Thoracic aorta (tissue), 2 donors: ENCODE results near the gene TCN2. TPM values are rescaled to one million over a fixed set of nuclear protein-coding genes. Genes with fewer than 3 reads are reported as not detected.

Experiments
- ATAC-seq: fragments of 150-250 bp; one replicate; pipeline ENCODE4 v1.8.0; 2017; ENCODE audit warnings: low read depth; ENCODE audit not compliant: insufficient number of reproducible peaks, low FRiP score
- DNase-seq: peaks from one replicate; pipeline ENCODE4 v3.0.0-alpha.2; 2020; ENCODE audit warnings: low spot score
- H3K27ac ChIP-seq, 2 donors: fragments of 200-600 bp; sonication (generic); 1 replicate in 1 of 2; 2 replicates in 1 of 2; pipeline ENCODE4 v1.5.1; 2016; ENCODE audit warnings: mild to moderate bottlenecking in 2 of 2, moderate library complexity in 2 of 2
- H3K27me3 ChIP-seq: fragments of 200-600 bp; sonication (generic); replicated peaks from 2 replicates; pipeline ENCODE4 v1.6.0; 2016; ENCODE audit warnings: mild to moderate bottlenecking; ENCODE audit not compliant: insufficient read depth
- H3K36me3 ChIP-seq: fragments of 200-600 bp; sonication (generic); one replicate; pipeline ENCODE4 v1.5.1; 2016
- H3K4me1 ChIP-seq, 2 donors: fragments of 200-600 bp; sonication (generic); 1 replicate in 1 of 2; 2 replicates in 1 of 2; pipeline versions ENCODE4 v1.5.1 to v1.6.0; 2016; ENCODE audit warnings: low read depth in 2 of 2, mild to moderate bottlenecking in 1 of 2; ENCODE audit not compliant: control insufficient read depth in 1 of 2
- H3K4me3 ChIP-seq: fragments of 200-600 bp; sonication (generic); 2 replicates; pipeline ENCODE4 v1.5.1; 2016; ENCODE audit warnings: mild to moderate bottlenecking
- H3K9me3 ChIP-seq: fragments of 200-600 bp; sonication (generic); 2 replicates; pipeline ENCODE4 v1.5.1; 2016
- total RNA-seq, 2 donors: library from RNA; depleted of rRNA; stranded (reverse); fragments of >200 nt; gene quantifications; one replicate each; pipeline versions ENCODE4 v1.1.0 to v1.2.3, GENCODE V29; 2016
- TF ChIP-seq, protein P1 (sequence below): fragments of 200-600 bp; sonication (generic); IDR thresholded peaks from one replicate; pipeline ENCODE4 v1.5.1; 2019; ENCODE audit warnings: antibody characterized with exemption

TCN2 gene
- total RNA-seq, 2 donors from 2014 or later: 33.9 to 82.0 TPM

GRCh38 chr22:30648825-30649224, 41.9 kb downstream of the TCN2 start:
- Histone ChIP-seq H3K27ac (no peak overlapping the region), H3K36me3 (no peaks in the 10 kb centered on the region), H3K9me3 (no peaks in the 10 kb centered on the region), H3K4me3 (no peak overlapping the region), H3K27me3 (no peaks in the 10 kb centered on the region), H3K4me1 (no peaks in the 10 kb centered on the region)
- ATAC-seq (no peak), DNase-seq (no peak)
- TF ChIP-seq, protein P1, sequence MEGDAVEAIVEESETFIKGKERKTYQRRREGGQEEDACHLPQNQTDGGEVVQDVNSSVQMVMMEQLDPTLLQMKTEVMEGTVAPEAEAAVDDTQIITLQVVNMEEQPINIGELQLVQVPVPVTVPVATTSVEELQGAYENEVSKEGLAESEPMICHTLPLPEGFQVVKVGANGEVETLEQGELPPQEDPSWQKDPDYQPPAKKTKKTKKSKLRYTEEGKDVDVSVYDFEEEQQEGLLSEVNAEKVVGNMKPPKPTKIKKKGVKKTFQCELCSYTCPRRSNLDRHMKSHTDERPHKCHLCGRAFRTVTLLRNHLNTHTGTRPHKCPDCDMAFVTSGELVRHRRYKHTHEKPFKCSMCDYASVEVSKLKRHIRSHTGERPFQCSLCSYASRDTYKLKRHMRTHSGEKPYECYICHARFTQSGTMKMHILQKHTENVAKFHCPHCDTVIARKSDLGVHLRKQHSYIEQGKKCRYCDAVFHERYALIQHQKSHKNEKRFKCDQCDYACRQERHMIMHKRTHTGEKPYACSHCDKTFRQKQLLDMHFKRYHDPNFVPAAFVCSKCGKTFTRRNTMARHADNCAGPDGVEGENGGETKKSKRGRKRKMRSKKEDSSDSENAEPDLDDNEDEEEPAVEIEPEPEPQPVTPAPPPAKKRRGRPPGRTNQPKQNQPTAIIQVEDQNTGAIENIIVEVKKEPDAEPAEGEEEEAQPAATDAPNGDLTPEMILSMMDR: no peak

DNA sequence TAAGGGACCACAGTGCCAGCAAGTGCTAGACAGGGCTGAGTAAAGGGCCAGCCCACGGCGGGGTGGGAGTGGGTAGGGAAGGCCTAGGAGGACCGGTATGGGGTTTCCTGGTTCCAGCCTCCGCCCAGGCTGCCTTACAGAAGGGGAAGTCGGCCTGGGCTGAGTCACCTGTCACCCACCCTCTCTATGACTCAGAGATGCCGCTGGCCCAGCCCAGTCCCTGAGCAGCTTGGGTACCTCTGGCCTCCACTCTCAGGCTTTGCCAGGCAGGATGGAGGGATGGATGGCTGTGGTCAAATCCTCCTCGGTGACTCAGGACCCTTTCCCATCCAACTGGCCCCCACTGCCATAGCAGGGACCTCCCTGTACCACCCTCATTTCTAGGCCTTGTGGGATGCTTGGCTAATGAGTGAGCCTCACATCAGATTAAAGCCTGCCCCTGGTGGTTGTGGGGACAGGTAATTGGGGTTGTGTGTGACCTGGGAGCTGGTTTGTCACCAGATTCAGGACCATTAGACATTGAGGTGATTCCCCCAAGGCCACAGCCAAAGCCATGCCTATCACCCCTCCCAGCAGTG, 42.5 kb downstream of the TCN2 start:
- DNase-seq (no peak), ATAC-seq (no peak)
- H3K36me3 ChIP-seq: no peaks in the 10 kb centered on the region
- no peak overlapping the region for H3K4me3 ChIP-seq
- H3K27me3 ChIP-seq: no peaks in the 10 kb centered on the region
- TF ChIP-seq, protein P1: no peak
- no peak overlapping the region for H3K27ac ChIP-seq
- no peaks in the 10 kb centered on the region for H3K4me1 ChIP-seq
- no peaks in the 10 kb centered on the region for H3K9me3 ChIP-seq

GRCh38 chr22:30650508-30651116, 43.6 kb downstream of the TCN2 start:
- no peak for DNase-seq
- H3K4me3 ChIP-seq: no peak overlapping the region
- H3K9me3 ChIP-seq: no peaks in the 10 kb centered on the region
- H3K27me3 ChIP-seq: no peaks in the 10 kb centered on the region
- H3K4me1 ChIP-seq: no peaks in the 10 kb centered on the region
- ATAC-seq: no peak
- TF ChIP-seq, protein P1: no peak
- H3K36me3 ChIP-seq: no peaks in the 10 kb centered on the region
- H3K27ac ChIP-seq: no peak overlapping the region

- ATAC-seq (no peak), DNase-seq (no peak)
- Histone ChIP-seq H3K4me1 (no peaks in the 10 kb centered on the region), H3K36me3 (no peaks in the 10 kb centered on the region), H3K27ac (no peak overlapping the region), H3K9me3 (no peaks in the 10 kb centered on the region), H3K27me3 (no peaks in the 10 kb centered on the region), H3K4me3 (no peak overlapping the region)
- TF ChIP-seq, protein P1: no peak
Observed at GRCh38 chr22:30652852-30653251, 45.9 kb downstream of the TCN2 start.

DNA sequence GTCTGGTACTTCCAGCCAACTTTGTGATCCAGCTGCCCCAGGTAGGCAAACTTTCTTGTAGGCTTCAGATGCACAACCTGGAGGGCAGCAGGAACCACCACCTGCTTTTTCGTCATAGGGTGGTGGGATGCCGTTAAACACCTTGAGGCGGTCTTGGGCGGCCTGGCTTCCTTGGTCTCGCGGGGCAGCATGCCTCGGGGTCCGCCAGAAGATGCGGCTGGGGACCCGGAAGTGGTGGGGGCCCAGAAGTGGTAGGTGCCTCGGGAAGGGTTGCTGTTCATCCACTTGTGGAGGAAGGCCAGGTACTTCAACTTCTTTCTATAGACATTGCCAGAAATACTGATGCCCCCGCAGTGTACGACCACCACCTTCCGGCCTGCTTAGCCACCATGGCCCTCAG, 47.4 kb downstream of the TCN2 start:
- Histone ChIP-seq H3K4me3 (no peak overlapping the region), H3K27me3 (no peaks in the 10 kb centered on the region), H3K9me3 (no peaks in the 10 kb centered on the region), H3K36me3 (no peaks in the 10 kb centered on the region), H3K27ac (no peak overlapping the region), H3K4me1 (no peaks in the 10 kb centered on the region)
- ATAC-seq (no peak), DNase-seq (no peak)
- TF ChIP-seq, protein P1: no peak
